PC-3 (cell line): ENCODE data around the gene SIDT1. TPM values are rescaled to one million over a fixed set of nuclear protein-coding genes. Genes with fewer than 3 reads are reported as not detected.

ENCODE experiments used
- ATAC-seq: fragments of 200-7000 bp; cut with Tn5 transposase; 2 replicates; pipeline ENCODE4 v1.9.1; 2020; ENCODE audit warnings: mild to moderate bottlenecking, moderate library complexity
- BruUV-seq: library from RNA; stranded (reverse); fragments of 400-500 nt; replicated peaks from 2 replicates; lab custom pipeline; 2021; lab: Mats Ljungman, UMichigan
- CTCF ChIA-PET: fragments of 300-600 bp; sonication (Branson Sonifier 250); formaldehyde crosslinking; loops from one replicate; lab custom pipeline; 2022; ENCODE audit warnings: antibody characterized with exemption; lab: Charles Lee
- POLR2A ChIA-PET: fragments of 300-600 bp; sonication (Branson Sonifier 250); formaldehyde crosslinking; loops from one replicate; lab custom pipeline; 2022; ENCODE audit warnings: antibody characterized with exemption; ENCODE audit not compliant: unreplicated experiment; lab: Charles Lee
- DNase-seq: peaks from one replicate; pipeline ENCODE4 v3.0.0-alpha.2; 2015
- H2AFZ ChIP-seq: fragments of 300-600 bp; sonication (generic); 2 replicates; pipeline ENCODE4 v1.6.0; 2016; ENCODE audit warnings: antibody characterized with exemption, low read length
- H3F3A ChIP-seq: fragments of 300-600 bp; sonication (generic); one replicate; pipeline ENCODE4 v1.6.0; 2017; ENCODE audit warnings: antibody characterized with exemption, low read length, control low read depth, mild to moderate bottlenecking; ENCODE audit not compliant: unreplicated experiment
- H3K27ac ChIP-seq: fragments of 300-600 bp; sonication (generic); 2 replicates; pipeline ENCODE4 v1.5.1; 2016; ENCODE audit warnings: mild to moderate bottlenecking, low read length
- H3K27me3 ChIP-seq: fragments of 300-600 bp; sonication (generic); 2 replicates; pipeline ENCODE4 v1.6.1; 2016; ENCODE audit warnings: low read length, mixed read lengths
- H3K36me3 ChIP-seq: fragments of 300-600 bp; sonication (generic); 2 replicates; pipeline ENCODE4 v1.6.1; 2016; ENCODE audit warnings: low read depth, mixed run types, low read length, mixed read lengths
- H3K4me1 ChIP-seq: fragments of 300-600 bp; sonication (generic); 2 replicates; pipeline ENCODE4 v1.5.1; 2016; ENCODE audit warnings: low read length; ENCODE audit not compliant: insufficient read depth
- H3K4me2 ChIP-seq: fragments of 300-600 bp; sonication (generic); 2 replicates; pipeline ENCODE4 v1.6.0; 2016; ENCODE audit warnings: low read length
- H3K4me3 ChIP-seq: fragments of 300-600 bp; sonication (generic); 2 replicates; pipeline ENCODE4 v1.5.1; 2016; ENCODE audit warnings: mild to moderate bottlenecking, low read length, mixed read lengths
- H3K79me2 ChIP-seq: fragments of 300-600 bp; sonication (generic); 2 replicates; pipeline ENCODE4 v1.6.1; 2017; ENCODE audit warnings: low read length, mixed read lengths
- H3K9ac ChIP-seq: fragments of 300-600 bp; sonication (generic); 2 replicates; pipeline ENCODE4 v1.6.0; 2016; ENCODE audit warnings: mild to moderate bottlenecking, low read length
- H3K9me2 ChIP-seq: fragments of 300-600 bp; sonication (generic); replicated peaks from 2 replicates; pipeline ENCODE4 v1.6.1; 2016; ENCODE audit warnings: mixed run types, low read length, mixed read lengths
- H3K9me3 ChIP-seq: fragments of 300-600 bp; sonication (generic); 2 replicates; pipeline ENCODE4 v1.6.1; 2016; ENCODE audit warnings: low read length, mixed read lengths
- H4K20me1 ChIP-seq: fragments of 300-600 bp; sonication (generic); 2 replicates; pipeline ENCODE4 v1.6.1; 2016; ENCODE audit warnings: low read length, mixed read lengths
- EZH2 ChIP-seq: fragments of 300-600 bp; sonication (generic); IDR thresholded peaks from one replicate; pipeline ENCODE4 v1.6.1; 2017; ENCODE audit warnings: antibody characterized with exemption, mild to moderate bottlenecking, low read length; ENCODE audit not compliant: unreplicated experiment
- EZH2phosphoT487 ChIP-seq: fragments of 300-600 bp; sonication (generic); IDR thresholded peaks from 2 replicates; pipeline ENCODE4 v1.6.1; 2018; ENCODE audit warnings: mild to moderate bottlenecking, antibody characterized with exemption, low read length, borderline replicate concordance
- intact Hi-C: fragments of 100-400 bp; cut with micrococcal nuclease; formaldehyde crosslinking; loops from 2 replicates; pipeline ENCODE4 v1.9.0; 2023
- total RNA-seq: library from RNA; depleted of rRNA; stranded (reverse); fragments of >200 nt; gene quantifications from 2 replicates; pipeline ENCODE4 v1.2.3, GENCODE V29; 2014
- TF ChIP-seq, protein P1 (sequence below): fragments of 300-600 bp; sonication (generic); conservative IDR thresholded peaks from 2 replicates; pipeline ENCODE4 v1.5.1; 2017; ENCODE audit warnings: antibody characterized with exemption, low read depth, mild to moderate bottlenecking, low read length

Gene SIDT1
- total RNA-seq, 1 experiment from 2014 or later: 14.1 TPM

DNA sequence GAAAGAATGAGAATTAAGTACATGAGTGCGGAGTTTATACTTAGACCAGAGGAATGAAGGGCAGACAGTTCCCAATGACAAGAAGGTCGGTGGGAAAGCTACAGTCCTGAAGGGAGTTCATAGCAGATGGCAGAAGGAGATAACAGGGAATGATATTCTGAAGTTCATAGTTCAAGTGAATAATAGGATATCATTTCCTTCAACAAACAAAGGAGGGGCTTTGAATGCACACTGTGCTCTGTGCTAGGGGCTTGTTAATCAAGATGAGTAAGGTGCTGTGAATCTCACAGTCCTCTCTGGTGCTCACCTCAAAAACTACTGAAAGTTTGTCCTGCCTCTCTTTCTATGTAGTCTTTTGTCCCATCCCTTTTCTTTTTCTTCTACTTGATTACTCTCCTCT is 41.9 kb downstream of the SIDT1 start:
- Histone ChIP-seq H3K79me2 (no peaks in the 10 kb centered on the region), H3K9me2 (no peaks in the 10 kb centered on the region), H2AFZ (no peak overlapping the region), H3K4me2 (peak overlapping the region; percentile 70), H3K4me3 (peak overlapping the region; percentile 34; the same call in 1 of the 2 replicates), H3K4me1 (peaks cover 39% of the 10 kb centered on the region), H4K20me1 (no peaks in the 10 kb centered on the region), H3K9ac (peak overlapping the region; percentile 77), H3K27me3 (no peaks in the 10 kb centered on the region), H3K27ac (peak overlapping the region; percentile 96), H3F3A (no peaks in the 10 kb centered on the region), H3K36me3 (peaks cover 17% of the 10 kb centered on the region), H3K9me3 (no peaks in the 10 kb centered on the region)
- DNase-seq: peak; percentile 86
- ATAC-seq: peak; percentile 84
- intact Hi-C loops: loop anchor here (1.0 kb wide), 2 partner anchors 19 to 38 kb away; no protein-coding TSS in a partner anchor
- CTCF ChIA-PET: interaction anchor here (1.0 kb wide), 1 partner anchor 57 kb away, joined by 3 read pairs; no protein-coding TSS in a partner anchor
- TF ChIP-seq EZH2phosphoT487 (no peak), EZH2 (no peak)
- TF ChIP-seq, protein P1, sequence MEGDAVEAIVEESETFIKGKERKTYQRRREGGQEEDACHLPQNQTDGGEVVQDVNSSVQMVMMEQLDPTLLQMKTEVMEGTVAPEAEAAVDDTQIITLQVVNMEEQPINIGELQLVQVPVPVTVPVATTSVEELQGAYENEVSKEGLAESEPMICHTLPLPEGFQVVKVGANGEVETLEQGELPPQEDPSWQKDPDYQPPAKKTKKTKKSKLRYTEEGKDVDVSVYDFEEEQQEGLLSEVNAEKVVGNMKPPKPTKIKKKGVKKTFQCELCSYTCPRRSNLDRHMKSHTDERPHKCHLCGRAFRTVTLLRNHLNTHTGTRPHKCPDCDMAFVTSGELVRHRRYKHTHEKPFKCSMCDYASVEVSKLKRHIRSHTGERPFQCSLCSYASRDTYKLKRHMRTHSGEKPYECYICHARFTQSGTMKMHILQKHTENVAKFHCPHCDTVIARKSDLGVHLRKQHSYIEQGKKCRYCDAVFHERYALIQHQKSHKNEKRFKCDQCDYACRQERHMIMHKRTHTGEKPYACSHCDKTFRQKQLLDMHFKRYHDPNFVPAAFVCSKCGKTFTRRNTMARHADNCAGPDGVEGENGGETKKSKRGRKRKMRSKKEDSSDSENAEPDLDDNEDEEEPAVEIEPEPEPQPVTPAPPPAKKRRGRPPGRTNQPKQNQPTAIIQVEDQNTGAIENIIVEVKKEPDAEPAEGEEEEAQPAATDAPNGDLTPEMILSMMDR: no peak
- BruUV-seq: no TSS peak
- POLR2A ChIA-PET: interaction anchor here (0.6 kb wide), 2 partner anchors 19 to 489 kb away, joined by 3 to 5 read pairs; no protein-coding TSS in a partner anchor

DNA sequence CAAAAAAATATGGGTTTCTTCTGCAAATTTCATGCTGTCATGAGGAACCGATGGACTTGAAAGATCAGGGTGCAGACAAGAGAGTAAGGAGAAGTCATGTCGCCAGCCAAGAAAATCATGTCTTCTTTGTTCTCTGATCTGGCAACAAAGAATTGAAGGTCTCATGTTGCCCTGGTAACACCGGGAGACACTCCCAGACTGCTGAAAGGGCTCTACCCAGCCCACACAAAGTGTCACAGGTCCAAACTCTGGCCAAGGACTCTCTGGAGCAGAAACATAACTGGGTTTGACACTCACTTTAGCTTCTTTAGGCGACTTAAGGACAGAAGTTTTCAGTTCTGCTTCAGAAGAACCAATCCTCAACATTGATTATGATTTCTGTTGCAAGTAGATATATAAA is 42.9 kb downstream of the SIDT1 start:
- H4K20me1 ChIP-seq: no peaks in the 10 kb centered on the region
- intact Hi-C loops: loop anchor here (5.0 kb wide), 2 partner anchors 438 to 523 kb away; no protein-coding TSS in a partner anchor

More for the DNA sequence above, 42.9 kb downstream of the SIDT1 start:
- Histone ChIP-seq H3K4me3 (no peak overlapping the region), H2AFZ (no peak overlapping the region), H3K27me3 (no peaks in the 10 kb centered on the region), H3K4me2 (peak overlapping the region; percentile 70), H3K36me3 (peaks cover 17% of the 10 kb centered on the region), H3K79me2 (no peaks in the 10 kb centered on the region), H3F3A (no peaks in the 10 kb centered on the region), H3K9ac (peak overlapping the region; percentile 77), H3K27ac (peak overlapping the region; percentile 96), H3K9me3 (no peaks in the 10 kb centered on the region), H3K9me2 (no peaks in the 10 kb centered on the region), H3K4me1 (peaks cover 39% of the 10 kb centered on the region)
- ChIA-PET POLR2A (interaction anchor here (0.6 kb wide), 1 partner anchor 14 kb away, joined by 3 read pairs; no protein-coding TSS in a partner anchor), CTCF (no interaction called here)
- BruUV-seq: no TSS peak
- TF ChIP-seq, protein P1: no peak
- TF ChIP-seq EZH2: no peak
- TF ChIP-seq EZH2phosphoT487: no peak
- DNase-seq: peak; percentile 40
- ATAC-seq: peak; percentile 7; the same call in 1 of the 2 replicates
